HepG2 (cell line): ENCODE results near the gene FAM83C. TPM values are rescaled to one million over a fixed set of nuclear protein-coding genes. Genes with fewer than 3 reads are reported as not detected.

Source experiments
- AHR ChIP-seq: IDR thresholded peaks from 2 replicates; pipeline ENCODE4 v1.6.1; 2018; ENCODE audit warnings: missing genetic modification reagents, missing compliant biosample characterization
- ATF5 ChIP-seq: sonication (generic); formaldehyde crosslinking; IDR thresholded peaks from 2 replicates; pipeline ENCODE4 v1.4.0; 2020; ENCODE audit warnings: mild to moderate bottlenecking, low read depth, missing genetic modification reagents
- CBX5 ChIP-seq: sonication (generic); formaldehyde crosslinking; IDR thresholded peaks from 2 replicates; pipeline ENCODE4 v1.4.0; 2020; ENCODE audit warnings: missing genetic modification reagents, borderline replicate concordance
- ETV5 ChIP-seq: IDR thresholded peaks from 2 replicates; pipeline ENCODE4 v1.6.1; 2018; ENCODE audit warnings: missing biosample characterization, missing genetic modification reagents, inconsistent platforms, borderline replicate concordance
- GTF2F1 ChIP-seq: fragments of 150-350 bp; IDR thresholded peaks from 2 replicates; pipeline ENCODE4 v1.6.1; 2014; ENCODE audit warnings: low read length
- HMGXB4 ChIP-seq, 2 experiments: sonication (generic) in 1 of 2; formaldehyde crosslinking in 1 of 2; IDR thresholded peaks; 2 replicates each; pipeline versions ENCODE4 v1.4.0 to v1.6.1; 2018 to 2020; ENCODE audit warnings: missing genetic modification reagents in 2 of 2, borderline replicate concordance in 1 of 2, low read depth in 1 of 2, mild to moderate bottlenecking in 1 of 2, missing biosample characterization in 1 of 2
- HOXD1 ChIP-seq: sonication (generic); formaldehyde crosslinking; IDR thresholded peaks from 2 replicates; pipeline ENCODE4 v1.5.0; 2020; ENCODE audit warnings: missing genetic modification reagents
- KLF11 ChIP-seq: IDR thresholded peaks from 2 replicates; pipeline ENCODE4 v1.6.1; 2016; ENCODE audit warnings: missing compliant biosample characterization
- KLF16 ChIP-seq, 2 experiments: sonication (generic) in 1 of 2; formaldehyde crosslinking in 1 of 2; IDR thresholded peaks; 2 replicates each; pipeline versions ENCODE4 v1.6.1 to v1.8.0; 2016 to 2023; ENCODE audit warnings: missing genetic modification reagents in 2 of 2, missing compliant biosample characterization in 1 of 2
- MED13 ChIP-seq: sonication (generic); formaldehyde crosslinking; IDR thresholded peaks from 2 replicates; pipeline ENCODE4 v1.5.0; 2020; ENCODE audit warnings: missing genetic modification reagents
- MTERF4 ChIP-seq: sonication (generic); formaldehyde crosslinking; IDR thresholded peaks from 2 replicates; pipeline ENCODE4 v1.8.0; 2023; ENCODE audit warnings: mild to moderate bottlenecking, missing genetic modification reagents
- RELA ChIP-seq: sonication (generic); formaldehyde crosslinking; IDR thresholded peaks from 2 replicates; pipeline ENCODE4 v1.4.0; 2020; ENCODE audit warnings: missing genetic modification reagents
- SIX4 ChIP-seq: sonication (generic); formaldehyde crosslinking; IDR thresholded peaks from 2 replicates; pipeline ENCODE4 v1.4.0; 2020; ENCODE audit warnings: missing genetic modification reagents
- SOX6 ChIP-seq, 2 experiments: fragments of 450-650 bp in 1 of 2; sonication (generic) in 1 of 2; formaldehyde crosslinking in 1 of 2; IDR thresholded peaks; 2 replicates each; pipeline versions ENCODE4 v1.4.0 to v1.6.1; 2017 to 2020; ENCODE audit warnings: antibody characterized with exemption in 1 of 2, mild to moderate bottlenecking in 1 of 2, missing genetic modification reagents in 1 of 2
- TBX2 ChIP-seq: sonication (generic); formaldehyde crosslinking; IDR thresholded peaks from 2 replicates; pipeline ENCODE4 v1.5.0; 2020; ENCODE audit warnings: missing genetic modification reagents, mild to moderate bottlenecking, borderline replicate concordance
- TEAD2 ChIP-seq: sonication (generic); formaldehyde crosslinking; IDR thresholded peaks from 2 replicates; pipeline ENCODE4 v1.9.0; 2021; ENCODE audit warnings: missing genetic modification reagents
- ZBTB10 ChIP-seq: sonication (generic); formaldehyde crosslinking; IDR thresholded peaks from 2 replicates; pipeline ENCODE4 v1.4.0; 2020; ENCODE audit warnings: missing genetic modification reagents, borderline replicate concordance
- ZFP90 ChIP-seq: sonication (generic); formaldehyde crosslinking; IDR thresholded peaks from 2 replicates; pipeline ENCODE4 v1.8.0; 2022; ENCODE audit warnings: missing genetic modification reagents, mild to moderate bottlenecking, inconsistent platforms, borderline replicate concordance
- ZFYVE20 ChIP-seq: sonication (generic); formaldehyde crosslinking; IDR thresholded peaks from 2 replicates; pipeline ENCODE4 v1.8.0; 2023; ENCODE audit warnings: low read depth, mild to moderate bottlenecking, moderate library complexity, missing genetic modification reagents, borderline replicate concordance
- ZNF207 ChIP-seq: fragments of 450-650 bp; IDR thresholded peaks from 2 replicates; pipeline ENCODE4 v1.6.1; 2016; ENCODE audit warnings: antibody characterized with exemption, borderline replicate concordance
- ZNF256 ChIP-seq: sonication (generic); formaldehyde crosslinking; conservative IDR thresholded peaks from 2 replicates; pipeline ENCODE4 v1.4.0; 2020; ENCODE audit warnings: missing genetic modification reagents
- ZNF446 ChIP-seq: sonication (generic); formaldehyde crosslinking; IDR thresholded peaks from 2 replicates; pipeline ENCODE4 v1.5.0; 2020; ENCODE audit warnings: mild to moderate bottlenecking, missing genetic modification reagents
- ZNF607 ChIP-seq: sonication (generic); formaldehyde crosslinking; IDR thresholded peaks from 2 replicates; pipeline ENCODE4 v1.5.1; 2020; ENCODE audit warnings: missing genetic modification reagents, mild to moderate bottlenecking, borderline replicate concordance
- ZSCAN31 ChIP-seq: sonication (generic); formaldehyde crosslinking; IDR thresholded peaks from 2 replicates; pipeline ENCODE4 v1.5.0; 2020; ENCODE audit warnings: low read depth, mild to moderate bottlenecking, missing genetic modification reagents
- polyA plus RNA-seq, 8 experiments: library from polyadenylated mRNA; depleted of rRNA in 3 of 8; stranded (reverse) in 7 of 8; unstranded in 1 of 8; fragments of >200 nt; fragmentation: Illumina TruSeq in 4 of 8; extraction: Trizol in 4 of 8; gene quantifications; 2 replicates each; pipeline versions ENCODE4 v1.2.1 to v1.2.3, GENCODE V29; 2011 to 2016; ENCODE audit warnings: low read depth in 4 of 8, missing spikeins in 1 of 8, mixed read lengths in 1 of 8; ENCODE audit not compliant: insufficient read depth in 1 of 8
- total RNA-seq, 5 experiments: library from RNA; depleted of rRNA; stranded (reverse); fragments of >200 nt; fragmentation: Illumina TruSeq; extraction: Trizol; gene quantifications; 2 replicates each; pipeline ENCODE4 v1.2.3, GENCODE V29; 2016; ENCODE audit warnings: low read depth in 1 of 5

Gene FAM83C
- total and polyA plus RNA-seq, 2 of the 13 experiments (the other 11 are each of a cell fraction or from before 2014, with no cell fraction given): 0.04 TPM; not detected in 1

- TF ChIP-seq SOX6 (IDR thresholded peaks at IDR 0.05): no peak
- TF ChIP-seq SOX6 (CRISPR knock-in tag; IDR thresholded peaks at IDR 0.05): peak; percentile 23; the same call in 1 of the 2 replicates
- TF ChIP-seq ZBTB10 (CRISPR knock-in tag): no peak
- no peak for TF ChIP-seq TBX2 (CRISPR knock-in tag)
- TF ChIP-seq RELA: peak; percentile 23; the same call in 1 of the 2 replicates
- 0 out of 2 replicates have a peak, but pooled peaks have one; percentile 60 for TF ChIP-seq ATF5 (CRISPR knock-in tag)
- TF ChIP-seq ZNF607 (CRISPR knock-in tag): no peak
- no peak for TF ChIP-seq HOXD1
- no peak for TF ChIP-seq ZFYVE20 (CRISPR knock-in tag)
- no peak for TF ChIP-seq ZNF256 (CRISPR knock-in tag)
- TF ChIP-seq ZNF446: no peak
- no peak for TF ChIP-seq MTERF4 (CRISPR knock-in tag)
- TF ChIP-seq GTF2F1: no peak
- no peak for TF ChIP-seq KLF16 (CRISPR knock-in tag; IDR thresholded peaks at IDR 0.05)
- TF ChIP-seq MED13 (CRISPR knock-in tag): no peak
- no peak for TF ChIP-seq AHR (CRISPR knock-in tag)
- no peak for TF ChIP-seq ZFP90 (CRISPR knock-in tag)
- TF ChIP-seq ZSCAN31 (CRISPR knock-in tag): no peak
- TF ChIP-seq SIX4 (CRISPR knock-in tag): no peak
- TF ChIP-seq TEAD2 (CRISPR knock-in tag): no peak
- TF ChIP-seq HMGXB4 (CRISPR knock-in tag; IDR thresholded peaks at IDR 0.05; ENCODE audit: borderline replicate concordance in 1 of 2, low read depth in 1 of 2): 0 out of 4 replicates have a peak, but pooled peaks of 1 of the 2 experiments have one; percentile 24
- no peak for TF ChIP-seq ZNF207
- TF ChIP-seq ETV5 (CRISPR knock-in tag): peak; percentile 26
- TF ChIP-seq CBX5 (CRISPR knock-in tag): no peak
- no peak for TF ChIP-seq KLF11
Measured at GRCh38 chr20:35287509-35288324, 4.5 kb downstream of the FAM83C start (continued).
